CD14-positive monocyte (primary cell): ENCODE data around the gene BTG2. TPM values are rescaled to one million over a fixed set of nuclear protein-coding genes. Genes with fewer than 3 reads are reported as not detected.
A peak's percentile ranks its signal among the peaks of the same experiment; 100 is the strongest.

Source experiments
- DNase-seq, 3 donors: peaks; one replicate each; pipeline ENCODE4 v3.0.0-alpha.2; 2011 to 2022
- H2AFZ ChIP-seq: 2 replicates; pipeline ENCODE4 v1.6.0; 2012; ENCODE audit warnings: mild to moderate bottlenecking, low read depth, low read length, inconsistent platforms; ENCODE audit not compliant: insufficient read depth, poor library complexity, severe bottlenecking
- H3K27ac ChIP-seq, 2 donors: 1 replicate in 1 of 2; 2 replicates in 1 of 2; pipeline ENCODE4 v1.5.1; 2012 to 2013; ENCODE audit warnings: low read length in 2 of 2, control low read depth in 1 of 2, inconsistent platforms in 1 of 2, low read depth in 1 of 2, mild to moderate bottlenecking in 1 of 2
- H3K27me3 ChIP-seq, 2 donors: one replicate each; pipeline versions ENCODE4 v1.6.0 to v1.6.1; 2011 to 2013; ENCODE audit warnings: low read length in 2 of 2; ENCODE audit not compliant: control insufficient read depth in 2 of 2, insufficient read depth in 2 of 2
- H3K36me3 ChIP-seq, 2 donors: replicated peaks in 1 of 2; 1 replicate in 1 of 2; 2 replicates in 1 of 2; pipeline versions ENCODE4 v1.5.1 to v1.6.1; 2012 to 2013; ENCODE audit warnings: low read length in 2 of 2, control low read depth in 1 of 2, inconsistent platforms in 1 of 2, mild to moderate bottlenecking in 1 of 2; ENCODE audit not compliant: insufficient read depth in 2 of 2, control insufficient read depth in 1 of 2
- H3K4me1 ChIP-seq, 2 donors: 1 replicate in 1 of 2; 2 replicates in 1 of 2; pipeline versions ENCODE4 v1.5.1 to v1.6.1; 2012 to 2013; ENCODE audit warnings: low read length in 2 of 2, control low read depth in 1 of 2, inconsistent platforms in 1 of 2, mild to moderate bottlenecking in 1 of 2, moderate library complexity in 1 of 2; ENCODE audit not compliant: insufficient read depth in 2 of 2, control insufficient read depth in 1 of 2
- H3K4me2 ChIP-seq: replicated peaks from 2 replicates; pipeline ENCODE3; 2012; ENCODE audit warnings: low read length, moderate library complexity, mild to moderate bottlenecking; ENCODE audit not compliant: poor library complexity, severe bottlenecking; ENCODE audit errors: extremely low read depth
- H3K4me3 ChIP-seq, 3 experiments: fragments of 200-600 bp in 1 of 3; sonication (generic) in 1 of 3; replicated peaks in 1 of 3; 1 replicate in 2 of 3; 2 replicates in 1 of 3; pipeline ENCODE4 v1.5.1; 2011 to 2013; ENCODE audit warnings: low read length in 3 of 3, mild to moderate bottlenecking in 3 of 3, control low read depth in 2 of 3, low read depth in 2 of 3, inconsistent platforms in 1 of 3, moderate library complexity in 1 of 3
- H3K79me2 ChIP-seq: 2 replicates; pipeline ENCODE4 v1.6.0; 2012; ENCODE audit warnings: mild to moderate bottlenecking, control low read depth, inconsistent platforms, low read length, moderate library complexity; ENCODE audit not compliant: insufficient read depth
- H3K9ac ChIP-seq: 2 replicates; pipeline ENCODE4 v1.6.0; 2017; ENCODE audit warnings: low read length, mild to moderate bottlenecking; ENCODE audit not compliant: insufficient read depth, poor library complexity, severe bottlenecking
- H3K9me3 ChIP-seq, 2 donors: replicated peaks in 1 of 2; 1 replicate in 1 of 2; 2 replicates in 1 of 2; pipeline versions ENCODE4 v1.5.1 to v1.6.1; 2012 to 2013; ENCODE audit warnings: low read length in 2 of 2, control low read depth in 1 of 2; ENCODE audit not compliant: control insufficient read depth in 1 of 2, insufficient read depth in 1 of 2
- H4K20me1 ChIP-seq: 2 replicates; pipeline ENCODE4 v1.6.0; 2012; ENCODE audit warnings: mild to moderate bottlenecking, low read length, control low read depth, moderate library complexity; ENCODE audit not compliant: insufficient read depth
- H3K27ac Mint-ChIP-seq, 7 donors: one replicate each; pipeline ENCODE4 v1.8.0; 2020; ENCODE audit warnings: mild to moderate bottlenecking in 7 of 7, mixed read lengths in 7 of 7, moderate library complexity in 6 of 7, inconsistent platforms in 2 of 7
- H3K27me3 Mint-ChIP-seq, 3 donors: one replicate each; pipeline ENCODE4 v1.8.0; 2021 to 2022; ENCODE audit warnings: low read depth in 3 of 3, mild to moderate bottlenecking in 3 of 3, mixed read lengths in 3 of 3, moderate library complexity in 3 of 3, inconsistent platforms in 1 of 3
- H3K36me3 Mint-ChIP-seq, 2 donors: one replicate each; pipeline ENCODE4 v1.8.0; 2020; ENCODE audit warnings: mixed read lengths in 2 of 2, inconsistent platforms in 1 of 2, mild to moderate bottlenecking in 1 of 2
- H3K4me1 Mint-ChIP-seq: one replicate; pipeline ENCODE4 v1.8.0; 2020; ENCODE audit warnings: mild to moderate bottlenecking, mixed read lengths
- H3K4me3 Mint-ChIP-seq, 2 donors: one replicate each; pipeline ENCODE4 v1.8.0; 2020; ENCODE audit warnings: mild to moderate bottlenecking in 2 of 2, mixed read lengths in 2 of 2, moderate library complexity in 1 of 2
- H3K9me3 Mint-ChIP-seq, 7 donors: one replicate each; pipeline ENCODE4 v1.8.0; 2020 to 2022; ENCODE audit warnings: mixed read lengths in 7 of 7, mild to moderate bottlenecking in 6 of 7, moderate library complexity in 6 of 7, inconsistent platforms in 2 of 7
- WGBS: methylation state at CpG from one replicate; pipeline ENCODE4 v1.1.5; 2013; ENCODE audit warnings: missing lambda C conversion rate; ENCODE audit not compliant: insufficient coverage; 5-methylcytosine and 5-hydroxymethylcytosine counted together
- intact Hi-C, 2 donors: fragments of 100-400 bp; cut with micrococcal nuclease; formaldehyde crosslinking; loops; one replicate each; pipeline versions ENCODE4 v1.15.0 to v1.15.1; 2023
- polyA plus RNA-seq, 3 donors: library from polyadenylated mRNA; depleted of rRNA in 1 of 3; unstranded in 2 of 3; stranded (reverse) in 1 of 3; fragments of 300-500 nt in 2 of 3; fragments of >200 nt in 1 of 3; fragmentation: Illumina TruSeq in 2 of 3; gene quantifications; 1 replicate in 2 of 3; 2 replicates in 1 of 3; pipeline ENCODE4 v1.2.3, GENCODE V29; 2012 to 2021
- TF ChIP-seq, protein P1 (sequence below): fragments of 200-600 bp; IDR thresholded peaks from one replicate; pipeline ENCODE4 v1.8.0; 2022; ENCODE audit warnings: antibody characterized with exemption, mild to moderate bottlenecking

BTG2 gene
- polyA plus RNA-seq, 3 donors, result 293 to 539 (median 483) TPM

GRCh38 chr1:203278082-203278884 is 27.0 kb upstream of the BTG2 start:
- peaks cover 57 to 67% of the 10 kb centered on the region in 2 donors for H3K4me1 ChIP-seq
- TF ChIP-seq, protein P1, sequence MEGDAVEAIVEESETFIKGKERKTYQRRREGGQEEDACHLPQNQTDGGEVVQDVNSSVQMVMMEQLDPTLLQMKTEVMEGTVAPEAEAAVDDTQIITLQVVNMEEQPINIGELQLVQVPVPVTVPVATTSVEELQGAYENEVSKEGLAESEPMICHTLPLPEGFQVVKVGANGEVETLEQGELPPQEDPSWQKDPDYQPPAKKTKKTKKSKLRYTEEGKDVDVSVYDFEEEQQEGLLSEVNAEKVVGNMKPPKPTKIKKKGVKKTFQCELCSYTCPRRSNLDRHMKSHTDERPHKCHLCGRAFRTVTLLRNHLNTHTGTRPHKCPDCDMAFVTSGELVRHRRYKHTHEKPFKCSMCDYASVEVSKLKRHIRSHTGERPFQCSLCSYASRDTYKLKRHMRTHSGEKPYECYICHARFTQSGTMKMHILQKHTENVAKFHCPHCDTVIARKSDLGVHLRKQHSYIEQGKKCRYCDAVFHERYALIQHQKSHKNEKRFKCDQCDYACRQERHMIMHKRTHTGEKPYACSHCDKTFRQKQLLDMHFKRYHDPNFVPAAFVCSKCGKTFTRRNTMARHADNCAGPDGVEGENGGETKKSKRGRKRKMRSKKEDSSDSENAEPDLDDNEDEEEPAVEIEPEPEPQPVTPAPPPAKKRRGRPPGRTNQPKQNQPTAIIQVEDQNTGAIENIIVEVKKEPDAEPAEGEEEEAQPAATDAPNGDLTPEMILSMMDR, result no peak
- Mint-ChIP-seq H3K27me3 (peaks cover 0 to 8% (median 2%) of the 10 kb centered on the region in 3 donors), H3K27ac (peak overlapping the region; percentile 81 to 94 (median 88)), H3K9me3 (peaks cover 0 to 2% (median 0%) of the 10 kb centered on the region in 7 donors), H3K4me3 (peak overlapping the region; percentile 40 to 67), H3K4me1 (peaks cover 80% of the 10 kb centered on the region), H3K36me3 (peaks cover 2 to 12% of the 10 kb centered on the region in 2 donors)
- no peaks in the 10 kb centered on the region for H3K79me2 ChIP-seq
- no peaks in the 10 kb centered on the region for H3K27me3 ChIP-seq
- H3K9me3 ChIP-seq, result no peaks in the 10 kb centered on the region
- H3K4me3 ChIP-seq, result peak overlapping the region in 1 of 3 experiments; percentile 32
- no peak overlapping the region for H3K9ac ChIP-seq
- peak overlapping the region; percentile 55 for H3K4me2 ChIP-seq
- DNase-seq, result peak; percentile 34 to 62 (median 52)
- no peaks in the 10 kb centered on the region for H4K20me1 ChIP-seq
- peak overlapping the region; percentile 71 for H2AFZ ChIP-seq
- H3K36me3 ChIP-seq, result no peaks in the 10 kb centered on the region
- intact Hi-C loops, result loop anchor here in 1 of 2 donors (10.0 kb wide), 1 partner anchor 127 kb away; no protein-coding TSS in a partner anchor
- peak overlapping the region; percentile 13 to 17 for H3K27ac ChIP-seq
- 17% methylated on average over 11 of the region's 13 CpGs for WGBS

- no peaks in the 10 kb centered on the region for H3K36me3 ChIP-seq
- peaks cover 52 to 61% of the 10 kb centered on the region in 2 donors for H3K4me1 ChIP-seq
- H3K9me3 ChIP-seq, result no peaks in the 10 kb centered on the region
- no peaks in the 10 kb centered on the region for H4K20me1 ChIP-seq
- H2AFZ ChIP-seq, result peak overlapping the region; percentile 71
- no peaks in the 10 kb centered on the region for H3K79me2 ChIP-seq
- peaks cover 0 to 2% (median 0%) of the 10 kb centered on the region in 7 donors for H3K9me3 Mint-ChIP-seq
- peaks cover 75% of the 10 kb centered on the region for H3K4me1 Mint-ChIP-seq
- no peak overlapping the region for H3K4me2 ChIP-seq
- WGBS, result 83% methylated on average over 6 of the region's 8 CpGs
- peaks cover 0 to 8% (median 2%) of the 10 kb centered on the region in 3 donors for H3K27me3 Mint-ChIP-seq
- no peaks in the 10 kb centered on the region for H3K27me3 ChIP-seq
- no peak overlapping the region for H3K9ac ChIP-seq
- intact Hi-C loops, result loop anchor here in 1 of 2 donors (10.0 kb wide), 1 partner anchor 126 kb away; no protein-coding TSS in a partner anchor
- no peak overlapping the region for H3K27ac ChIP-seq
- DNase-seq, result no peak
- H3K27ac Mint-ChIP-seq, result peak overlapping the region in 2 of 7 donors; percentile 14 to 88
- H3K4me3 Mint-ChIP-seq, result peak overlapping the region in 1 of 2 donors; percentile 59
- TF ChIP-seq, protein P1, result no peak
- H3K36me3 Mint-ChIP-seq, result peaks cover 3 to 12% of the 10 kb centered on the region in 2 donors
- no peak overlapping the region for H3K4me3 ChIP-seq
These were observed 26.4 kb upstream of the BTG2 start for GRCh38 chr1:203278885-203279406.
